GM23248 (cell line): ENCODE data around the gene PLXND1. TPM values are rescaled to one million over a fixed set of nuclear protein-coding genes. Genes with fewer than 3 reads are reported as not detected.

Experiments
- DNase-seq: peaks from one replicate; pipeline ENCODE4 v3.0.0-alpha.2; 2015
- H2AFZ ChIP-seq: fragments of 200-600 bp; sonication (generic); 2 replicates; pipeline ENCODE4 v1.6.1; 2016; ENCODE audit warnings: antibody characterized with exemption
- H3F3A ChIP-seq: fragments of 200-600 bp; sonication (generic); 2 replicates; pipeline ENCODE4 v1.6.1; 2016; ENCODE audit warnings: mild to moderate bottlenecking, antibody characterized with exemption, mixed run types; ENCODE audit not compliant: insufficient read depth
- H3K27ac ChIP-seq: fragments of 200-600 bp; sonication (generic); 2 replicates; pipeline ENCODE4 v1.5.1; 2016; ENCODE audit warnings: mild to moderate bottlenecking
- H3K27me3 ChIP-seq: fragments of 200-600 bp; sonication (generic); replicated peaks from 2 replicates; pipeline ENCODE4 v1.6.1; 2016; ENCODE audit warnings: mild to moderate bottlenecking; ENCODE audit not compliant: insufficient read depth
- H3K36me3 ChIP-seq: fragments of 200-600 bp; sonication (generic); 2 replicates; pipeline ENCODE4 v1.6.1; 2016; ENCODE audit warnings: low read depth, mild to moderate bottlenecking
- H3K4me1 ChIP-seq: fragments of 200-600 bp; sonication (generic); 2 replicates; pipeline ENCODE4 v1.6.1; 2016; ENCODE audit warnings: mild to moderate bottlenecking; ENCODE audit not compliant: insufficient read depth
- H3K4me2 ChIP-seq: fragments of 200-600 bp; sonication (generic); one replicate; pipeline ENCODE4 v1.6.1; 2016; ENCODE audit warnings: mild to moderate bottlenecking; ENCODE audit not compliant: unreplicated experiment
- H3K4me3 ChIP-seq: fragments of 200-600 bp; sonication (generic); 2 replicates; pipeline ENCODE4 v1.5.1; 2016; ENCODE audit warnings: mild to moderate bottlenecking
- H3K79me2 ChIP-seq: fragments of 200-600 bp; sonication (generic); 2 replicates; pipeline ENCODE4 v1.6.1; 2016; ENCODE audit warnings: mild to moderate bottlenecking; ENCODE audit not compliant: insufficient read depth
- H3K9ac ChIP-seq: fragments of 200-600 bp; sonication (generic); 2 replicates; pipeline ENCODE4 v1.6.1; 2016; ENCODE audit warnings: mild to moderate bottlenecking
- H3K9me2 ChIP-seq: fragments of 200-600 bp; sonication (generic); 2 replicates; pipeline ENCODE4 v1.6.1; 2016; ENCODE audit warnings: mixed run types, mild to moderate bottlenecking, moderate library complexity; ENCODE audit not compliant: insufficient read depth
- H3K9me3 ChIP-seq: fragments of 200-600 bp; sonication (generic); one replicate; pipeline ENCODE4 v1.6.1; 2017; ENCODE audit warnings: low read depth
- H4K20me1 ChIP-seq: fragments of 200-600 bp; sonication (generic); 2 replicates; pipeline ENCODE4 v1.6.0; 2016; ENCODE audit not compliant: insufficient read depth
- EZH2 ChIP-seq: fragments of 200-600 bp; sonication (generic); IDR thresholded peaks from 2 replicates; pipeline ENCODE4 v1.6.1; 2018; ENCODE audit warnings: antibody characterized with exemption, mild to moderate bottlenecking; ENCODE audit not compliant: insufficient read depth, poor library complexity, severe bottlenecking
- EZH2phosphoT487 ChIP-seq: fragments of 200-600 bp; sonication (generic); IDR thresholded peaks from 2 replicates; pipeline ENCODE4 v1.6.1; 2018; ENCODE audit warnings: antibody characterized with exemption, moderate library complexity, mild to moderate bottlenecking, low read depth; ENCODE audit not compliant: insufficient read depth
- WGBS, 2 experiments: methylation state at CpG; one replicate each; pipeline ENCODE4 v1.1.6; 2015 to 2017; ENCODE audit warnings: low lambda C conversion rate in 2 of 2, low coverage in 1 of 2; ENCODE audit errors: missing lambda C conversion rate in 2 of 2; 5-methylcytosine and 5-hydroxymethylcytosine counted together
- in situ Hi-C: fragments of 300-500 bp; cut with MboI; formaldehyde crosslinking; loops from 2 replicates; pipeline ENCODE4 v1.15.0; 2020
- polyA plus RNA-seq: library from polyadenylated mRNA; unstranded; fragments of >200 nt; fragmentation: Nextera tagmentation; extraction: Ambion mirVana; gene quantifications from 2 replicates; pipeline ENCODE4 v1.2.1, GENCODE V29; 2016
- total RNA-seq: library from RNA; depleted of rRNA; stranded (reverse); fragments of >200 nt; shearing (Covaris generic); gene quantifications from 2 replicates; pipeline ENCODE4 v1.2.3, GENCODE V29; 2014

PLXND1 gene
- total and polyA plus RNA-seq, 2 experiments from 2014 or later = 37.4 to 83.0 TPM

DNA sequence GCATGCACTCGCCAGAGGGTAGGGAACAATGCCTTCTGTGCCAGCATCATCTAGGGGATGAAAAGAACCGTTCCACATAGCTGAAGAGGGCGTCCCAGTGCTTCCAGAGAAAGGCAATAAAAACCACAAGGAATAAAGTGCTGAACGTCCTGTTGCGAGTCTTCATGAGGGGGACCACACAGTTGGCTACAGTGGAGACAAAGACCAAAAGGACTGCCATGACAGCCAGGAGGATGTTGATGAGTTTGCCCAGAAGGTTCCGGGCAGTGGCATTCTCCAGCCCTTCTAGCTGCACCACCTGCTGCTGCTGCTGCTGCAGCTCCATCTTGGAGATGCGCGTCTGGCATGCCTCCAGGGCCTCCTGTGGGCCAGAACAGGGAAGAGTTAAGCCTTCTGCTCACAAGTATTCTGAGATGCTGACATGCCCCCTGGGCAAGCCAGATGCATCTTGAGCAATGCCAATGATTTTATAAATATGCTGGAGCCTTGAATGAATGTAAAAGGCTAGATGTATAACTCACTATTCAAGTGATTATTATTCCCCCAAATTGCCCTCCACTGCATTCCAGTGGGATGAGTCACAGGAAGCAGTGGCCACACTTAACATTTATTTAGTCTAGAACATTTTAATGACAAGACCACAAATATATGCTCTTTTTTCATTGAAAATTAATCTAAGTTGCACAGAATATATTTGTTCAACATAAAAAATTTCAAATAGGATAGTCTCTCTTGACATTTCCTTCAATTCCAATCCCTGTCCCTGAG lies 45.1 kb upstream of the PLXND1 start:
- Histone ChIP-seq H3K4me2 (peak overlapping the region; percentile 26), H3K79me2 (peaks cover 14% of the 10 kb centered on the region; the same call in 1 of the 2 replicates), H3K9me3 (no peaks in the 10 kb centered on the region), H3K9me2 (no peaks in the 10 kb centered on the region), H3F3A (peaks cover 21% of the 10 kb centered on the region), H2AFZ (no peak overlapping the region), H3K36me3 (no peaks in the 10 kb centered on the region), H3K27me3 (no peaks in the 10 kb centered on the region), H3K9ac (no peak overlapping the region), H3K27ac (peak overlapping the region; percentile 29), H3K4me3 (no peak overlapping the region), H4K20me1 (no peaks in the 10 kb centered on the region), H3K4me1 (peaks cover 63% of the 10 kb centered on the region)
- peak; percentile 69 for DNase-seq
- 65% methylated on average over 8 of the region's 8 CpGs for WGBS, 2 experiments
- TF ChIP-seq EZH2 (no peak), EZH2phosphoT487 (no peak)
- in situ Hi-C loops = loop anchor here (10.0 kb wide), 1 partner anchor 173 kb away; no protein-coding TSS in a partner anchor

DNA sequence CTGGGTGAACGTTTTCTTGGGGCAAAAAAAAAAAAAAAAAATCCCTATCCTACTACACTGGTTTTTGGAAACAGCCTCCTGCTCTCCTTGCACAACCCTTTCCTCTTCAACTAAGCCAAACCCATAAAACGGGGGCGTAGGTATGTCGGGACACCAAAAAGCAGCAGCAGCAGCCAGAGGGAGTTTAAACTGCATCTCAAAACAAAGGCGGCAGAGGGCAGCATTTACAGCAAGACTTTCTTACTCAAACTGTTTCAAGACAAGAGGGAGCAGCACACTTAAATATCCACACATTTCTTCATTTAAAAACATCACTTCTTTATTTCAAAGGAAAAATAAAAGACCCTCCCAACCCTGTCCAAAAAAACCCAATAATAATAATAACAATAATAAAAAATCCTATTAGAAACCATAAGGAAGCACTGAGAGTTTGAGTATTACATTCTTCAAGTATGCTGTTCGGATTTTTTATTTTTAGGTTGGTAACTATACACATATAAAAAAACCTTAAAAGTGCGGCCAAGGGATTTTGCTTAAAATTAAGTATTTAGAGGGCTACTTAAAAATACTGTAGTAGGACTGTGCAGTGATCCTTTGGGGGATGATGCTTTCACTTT lies 43.9 kb upstream of the PLXND1 start:
- H3K4me3 ChIP-seq = peak overlapping the region; percentile 10; the same call in 1 of the 2 replicates
- no peaks in the 10 kb centered on the region for H3K9me2 ChIP-seq
- no peak overlapping the region for H3K27ac ChIP-seq
- in situ Hi-C loops = loop anchor here (10.0 kb wide), 1 partner anchor 174 kb away; no protein-coding TSS in a partner anchor
- no peaks in the 10 kb centered on the region for H3K36me3 ChIP-seq
- peaks cover 21% of the 10 kb centered on the region for H3F3A ChIP-seq
- H3K4me2 ChIP-seq = no peak overlapping the region
- no peaks in the 10 kb centered on the region for H3K9me3 ChIP-seq
- H3K79me2 ChIP-seq = 0 out of 2 replicates have a peak, but pooled peaks cover 6% of the 10 kb centered on the region
- DNase-seq = peak; percentile 93
- H2AFZ ChIP-seq = no peak overlapping the region
- no peaks in the 10 kb centered on the region for H4K20me1 ChIP-seq
- no peaks in the 10 kb centered on the region for H3K27me3 ChIP-seq
- TF ChIP-seq EZH2 (no peak), EZH2phosphoT487 (no peak)
- H3K9ac ChIP-seq = no peak overlapping the region
- WGBS, 2 experiments = 20 to 21% methylated on average over 7 of the region's 7 CpGs
- peaks cover 54% of the 10 kb centered on the region for H3K4me1 ChIP-seq

DNA sequence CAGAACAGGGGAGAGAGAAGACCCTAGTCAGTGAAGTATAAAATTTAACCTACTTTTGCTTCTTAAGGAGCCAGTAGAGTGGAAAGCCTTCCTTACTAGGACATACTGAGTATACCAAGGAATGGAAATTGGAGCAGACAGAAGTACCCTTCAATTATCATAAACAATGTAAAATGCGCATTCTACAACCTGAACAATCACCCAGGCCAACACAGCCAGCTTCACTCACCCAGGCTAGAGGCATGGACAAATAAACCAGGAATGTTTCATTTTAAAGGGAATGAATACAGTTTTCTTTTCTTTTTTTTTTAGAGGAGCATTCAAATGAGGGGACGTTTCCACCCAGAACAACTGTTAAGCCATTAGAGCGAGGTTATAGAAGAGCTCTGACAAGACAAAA lies 41.9 kb upstream of the PLXND1 start:
- Histone ChIP-seq H3K4me2 (no peak overlapping the region), H3K9me3 (no peaks in the 10 kb centered on the region), H3K4me3 (no peak overlapping the region), H3K27me3 (no peaks in the 10 kb centered on the region), H3K27ac (no peak overlapping the region), H2AFZ (no peak overlapping the region), H3K9ac (no peak overlapping the region), H3K79me2 (no peaks in the 10 kb centered on the region), H3K4me1 (peaks cover 36% of the 10 kb centered on the region), H3F3A (peaks cover 10% of the 10 kb centered on the region), H3K36me3 (no peaks in the 10 kb centered on the region), H4K20me1 (no peaks in the 10 kb centered on the region), H3K9me2 (no peaks in the 10 kb centered on the region)
- TF ChIP-seq EZH2phosphoT487 (no peak), EZH2 (no peak)
- in situ Hi-C loops = loop anchor here (25.0 kb wide), 1 partner anchor 439 kb away; the partner anchor contains the start of gene ALG1L2
- 94 to 100% methylated on average over 3 of the region's 3 CpGs for WGBS, 2 experiments
- DNase-seq = no peak

DNA sequence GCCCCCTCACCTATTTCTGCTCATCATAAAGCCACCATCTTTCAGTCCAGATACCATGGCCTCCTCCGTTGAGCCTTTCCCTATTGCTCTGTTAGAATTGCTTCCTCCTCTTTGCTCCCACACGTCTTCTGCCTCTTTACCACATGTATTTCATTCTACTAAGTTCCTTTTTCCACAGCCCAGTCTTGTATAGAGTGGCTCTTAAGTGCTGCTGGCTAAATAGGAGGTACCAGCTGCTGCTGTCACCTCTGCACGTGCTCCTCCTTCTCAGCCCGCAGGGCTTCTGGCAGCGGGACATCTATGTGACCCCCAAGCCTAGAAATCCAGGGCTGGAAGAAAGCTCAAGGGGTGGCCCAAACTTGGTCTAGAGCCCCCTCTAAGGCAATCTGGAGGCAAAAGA lies 38.8 kb upstream of the PLXND1 start:
- in situ Hi-C loops = loop anchor here (25.0 kb wide), 1 partner anchor 442 kb away; the partner anchor contains the start of gene ALG1L2
- no peaks in the 10 kb centered on the region for H3F3A ChIP-seq
- no peak overlapping the region for H3K27ac ChIP-seq
- H3K4me2 ChIP-seq = no peak overlapping the region
- H3K27me3 ChIP-seq = no peaks in the 10 kb centered on the region
- no peaks in the 10 kb centered on the region for H3K9me2 ChIP-seq
- H3K4me1 ChIP-seq = peaks cover 5% of the 10 kb centered on the region
- TF ChIP-seq EZH2 = no peak
- no peak for TF ChIP-seq EZH2phosphoT487
- no peak overlapping the region for H3K9ac ChIP-seq
- no peak for DNase-seq
- no peaks in the 10 kb centered on the region for H3K36me3 ChIP-seq
- WGBS, 2 experiments = 80 to 85% methylated on average over 5 of the region's 5 CpGs
- no peak overlapping the region for H2AFZ ChIP-seq
- no peaks in the 10 kb centered on the region for H4K20me1 ChIP-seq
- no peaks in the 10 kb centered on the region for H3K79me2 ChIP-seq
- no peak overlapping the region for H3K4me3 ChIP-seq
- H3K9me3 ChIP-seq = no peaks in the 10 kb centered on the region
